Measurements from ENCODE around the gene TM4SF4.

The TM4SF4 gene

GRCh38 chr3:149487598-149488197, 13.2 kb downstream of the TM4SF4 start:
- Histone ChIP-seq H3K36me3 (ENCODE audit: insufficient read depth, low read length) (no peaks in the 10 kb centered on the region), H3K27me3 (ENCODE audit: insufficient read depth, low read length) (no peaks in the 10 kb centered on the region), H3K9ac (ENCODE audit: low read depth, low read length) (no peak overlapping the region), H3K9me3 (ENCODE audit: insufficient read depth, low read depth, low read length) (no peaks in the 10 kb centered on the region), H3K4me1 (ENCODE audit: insufficient read depth, low read length) (no peaks in the 10 kb centered on the region; the same call in 1 of the 2 replicates), H3K4me3 (ENCODE audit: low read length) (no peak overlapping the region), H3K27ac (ENCODE audit: low read depth, low read length) (no peak overlapping the region)
- 68% methylated on average over 5 of the region's 6 CpGs for WGBS

DNA sequence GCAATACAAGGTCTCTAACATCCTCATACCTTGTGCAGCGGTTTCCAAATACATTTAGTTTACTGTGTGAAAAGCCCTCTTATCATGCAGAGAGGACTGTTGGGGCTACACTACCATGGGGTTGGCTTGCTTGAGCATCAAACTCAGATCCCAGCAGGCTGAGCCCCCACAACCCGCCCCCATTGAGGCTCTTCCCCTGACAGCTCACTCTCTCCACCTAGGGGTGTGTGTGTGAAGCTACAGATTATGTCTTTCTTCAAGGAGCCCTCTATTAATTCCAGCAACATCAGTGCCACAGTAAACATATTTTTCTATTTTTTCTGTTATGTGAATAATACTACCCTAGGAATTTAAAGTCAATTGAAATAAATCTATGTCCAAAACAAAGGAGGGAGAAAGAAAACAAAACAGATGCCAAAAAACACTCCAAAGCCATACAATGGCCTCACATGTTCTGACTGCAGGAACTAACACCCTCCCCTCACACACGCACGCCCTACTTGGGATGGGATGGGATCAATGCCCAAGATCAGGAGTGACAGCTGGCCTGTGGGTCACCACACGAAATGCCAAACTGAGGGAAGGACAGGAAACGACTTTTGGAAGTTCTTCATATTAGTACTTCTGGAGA, 14.7 kb downstream of the TM4SF4 start:
- 64% methylated on average over 5 of the region's 6 CpGs for WGBS
- H3K9ac ChIP-seq (ENCODE audit: low read depth, low read length), result no peak overlapping the region
- H3K4me3 ChIP-seq (ENCODE audit: low read length), result no peak overlapping the region
- no peak overlapping the region for H3K27ac ChIP-seq (ENCODE audit: low read depth, low read length)
- H3K27me3 ChIP-seq (ENCODE audit: insufficient read depth, low read length), result no peaks in the 10 kb centered on the region
- no peaks in the 10 kb centered on the region for H3K36me3 ChIP-seq (ENCODE audit: insufficient read depth, low read length)
- H3K9me3 ChIP-seq (ENCODE audit: insufficient read depth, low read depth, low read length), result no peaks in the 10 kb centered on the region
- H3K4me1 ChIP-seq (ENCODE audit: insufficient read depth, low read length), result no peaks in the 10 kb centered on the region; the same call in 1 of the 2 replicates

GRCh38 chr3:149490260-149490971, 15.9 kb downstream of the TM4SF4 start:
- Histone ChIP-seq H3K4me1 (ENCODE audit: insufficient read depth, low read length) (no peaks in the 10 kb centered on the region; the same call in 1 of the 2 replicates), H3K4me3 (ENCODE audit: low read length) (no peak overlapping the region), H3K9ac (ENCODE audit: low read depth, low read length) (no peak overlapping the region), H3K9me3 (ENCODE audit: insufficient read depth, low read depth, low read length) (no peaks in the 10 kb centered on the region), H3K36me3 (ENCODE audit: insufficient read depth, low read length) (no peaks in the 10 kb centered on the region), H3K27ac (ENCODE audit: low read depth, low read length) (no peak overlapping the region), H3K27me3 (ENCODE audit: insufficient read depth, low read length) (no peaks in the 10 kb centered on the region)

DNA sequence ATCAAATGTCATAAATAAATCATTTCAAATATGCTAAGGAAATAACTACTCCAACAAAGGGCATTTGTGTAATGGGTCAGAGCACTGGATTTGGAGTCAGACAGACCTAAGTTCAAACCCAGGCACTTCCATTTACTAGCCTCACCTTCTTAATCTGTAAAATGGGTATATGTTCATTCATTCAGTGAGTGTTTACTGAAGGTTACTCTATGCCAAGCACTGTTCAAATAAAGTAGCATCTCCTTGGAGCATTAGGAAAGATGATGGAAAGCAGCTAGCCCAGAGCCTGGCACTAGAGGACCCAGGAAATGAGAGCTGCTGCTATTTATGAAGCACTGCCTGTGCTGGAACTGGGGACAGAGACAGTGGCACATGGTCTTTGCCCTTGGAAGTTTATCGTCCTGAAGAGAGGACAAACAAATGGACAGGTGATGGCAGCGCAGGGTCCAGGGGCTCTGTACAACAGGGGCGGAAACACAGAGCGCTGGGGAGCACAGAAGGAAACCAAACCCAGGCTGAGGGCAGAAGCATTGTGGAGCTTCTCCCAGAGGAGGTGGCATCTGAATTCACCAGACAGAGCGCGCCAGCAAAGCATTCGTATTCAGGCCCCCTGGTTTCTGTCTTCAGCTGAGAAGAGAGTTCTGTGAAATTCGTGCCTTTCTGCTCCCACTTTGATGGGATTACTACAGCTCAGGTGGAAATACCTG, 19.0 kb downstream of the TM4SF4 start:
- Histone ChIP-seq H3K4me3 (ENCODE audit: low read length) (no peak overlapping the region), H3K4me1 (ENCODE audit: insufficient read depth, low read length) (no peaks in the 10 kb centered on the region; the same call in 1 of the 2 replicates), H3K36me3 (ENCODE audit: insufficient read depth, low read length) (no peaks in the 10 kb centered on the region), H3K27me3 (ENCODE audit: insufficient read depth, low read length) (no peaks in the 10 kb centered on the region), H3K9ac (ENCODE audit: low read depth, low read length) (no peak overlapping the region), H3K9me3 (ENCODE audit: insufficient read depth, low read depth, low read length) (no peaks in the 10 kb centered on the region), H3K27ac (ENCODE audit: low read depth, low read length) (no peak overlapping the region)
- 87% methylated on average over 8 of the region's 8 CpGs for WGBS

DNA sequence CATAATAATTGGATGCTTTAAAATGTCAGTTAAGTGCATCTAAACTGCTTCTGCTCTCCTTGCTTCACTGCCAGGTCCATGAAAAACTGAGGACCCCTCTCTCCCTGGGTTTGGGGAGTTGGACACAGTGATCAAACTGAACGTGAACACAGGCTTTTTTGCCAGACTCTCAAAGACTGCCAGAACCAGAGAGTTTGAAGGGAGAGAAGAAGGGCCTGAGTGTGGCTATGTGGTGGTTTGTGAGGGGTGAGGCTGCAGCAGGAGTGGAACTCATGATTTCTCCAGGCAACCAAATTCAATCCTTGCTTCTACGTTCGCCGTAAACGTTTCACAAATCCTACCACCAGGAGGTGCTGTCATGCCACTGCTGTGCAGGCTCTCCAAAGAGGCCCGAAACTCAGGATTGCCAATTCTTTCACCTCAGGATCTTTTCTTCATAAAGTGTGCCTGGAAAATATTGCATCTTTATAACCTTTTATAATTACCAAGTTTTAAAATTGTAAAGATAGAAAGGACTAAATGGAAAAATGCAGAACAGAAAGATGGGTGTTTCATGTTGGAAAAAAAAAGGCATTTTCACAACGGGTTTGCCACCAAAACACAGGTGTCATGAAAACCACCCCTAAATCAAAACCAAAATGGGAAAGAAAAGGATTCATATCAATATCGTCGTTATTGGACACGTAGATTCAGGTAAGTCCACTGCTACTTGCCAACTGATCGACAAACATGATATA, 19.7 kb downstream of the TM4SF4 start:
- H3K4me3 ChIP-seq (ENCODE audit: low read length), result no peak overlapping the region
- no peaks in the 10 kb centered on the region for H3K36me3 ChIP-seq (ENCODE audit: insufficient read depth, low read length)
- no peak overlapping the region for H3K9ac ChIP-seq (ENCODE audit: low read depth, low read length)
- WGBS, result 43% methylated on average over 11 of the region's 11 CpGs
- H3K27ac ChIP-seq (ENCODE audit: low read depth, low read length), result no peak overlapping the region
- H3K27me3 ChIP-seq (ENCODE audit: insufficient read depth, low read length), result no peaks in the 10 kb centered on the region
- no peaks in the 10 kb centered on the region for H3K9me3 ChIP-seq (ENCODE audit: insufficient read depth, low read depth, low read length)
- H3K4me1 ChIP-seq (ENCODE audit: insufficient read depth, low read length), result no peaks in the 10 kb centered on the region

DNA sequence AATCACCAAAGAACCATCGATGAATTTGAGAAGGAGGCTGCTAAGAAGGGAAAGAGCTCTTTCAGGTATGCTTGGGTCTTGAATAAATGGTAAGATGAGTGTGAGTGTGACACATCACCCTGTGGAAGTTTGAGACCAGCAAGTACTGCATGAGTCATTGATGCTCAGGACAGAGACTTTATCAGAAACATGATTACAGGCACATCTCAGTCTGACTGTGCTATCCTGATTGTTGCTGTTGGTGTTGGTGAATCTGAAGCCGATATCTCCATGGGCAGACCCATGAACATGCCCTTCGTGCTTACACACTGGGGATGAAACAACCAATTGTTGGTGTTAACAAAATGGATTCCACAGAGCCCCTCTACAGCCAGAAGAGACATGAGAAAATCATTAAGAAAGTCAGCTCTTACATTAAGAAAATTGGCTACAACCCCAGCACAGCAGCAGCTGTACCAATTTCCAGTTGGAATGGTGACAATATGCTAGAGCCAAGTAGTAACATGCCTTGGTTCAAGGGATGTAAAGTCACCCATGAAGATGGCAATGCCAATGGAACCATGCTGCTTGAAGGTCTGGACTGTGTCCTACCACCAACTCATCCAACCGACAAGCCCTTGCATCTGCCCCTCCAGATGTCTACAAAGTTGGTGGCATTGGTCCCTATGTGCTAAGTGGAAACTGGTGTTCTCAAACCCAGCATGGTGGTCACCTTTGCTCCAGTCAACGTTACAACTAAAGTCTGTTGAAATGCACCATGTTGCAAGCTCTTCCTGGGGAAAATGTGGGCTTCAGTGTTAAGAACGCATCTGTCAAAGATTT, 20.5 kb downstream of the TM4SF4 start:
- Histone ChIP-seq H3K4me3 (ENCODE audit: low read length) (no peak overlapping the region), H3K4me1 (ENCODE audit: insufficient read depth, low read length) (no peaks in the 10 kb centered on the region), H3K27me3 (ENCODE audit: insufficient read depth, low read length) (no peaks in the 10 kb centered on the region), H3K36me3 (ENCODE audit: insufficient read depth, low read length) (no peaks in the 10 kb centered on the region), H3K9ac (ENCODE audit: low read depth, low read length) (no peak overlapping the region), H3K27ac (ENCODE audit: low read depth, low read length) (no peak overlapping the region), H3K9me3 (ENCODE audit: insufficient read depth, low read depth, low read length) (no peaks in the 10 kb centered on the region)
- 93% methylated on average over 6 of the region's 6 CpGs for WGBS

GRCh38 chr3:149495581-149496125, 21.2 kb downstream of the TM4SF4 start:
- Histone ChIP-seq H3K27ac (ENCODE audit: low read depth, low read length) (no peak overlapping the region), H3K4me1 (ENCODE audit: insufficient read depth, low read length) (no peaks in the 10 kb centered on the region), H3K9ac (ENCODE audit: low read depth, low read length) (no peak overlapping the region), H3K9me3 (ENCODE audit: insufficient read depth, low read depth, low read length) (no peaks in the 10 kb centered on the region), H3K4me3 (ENCODE audit: low read length) (no peak overlapping the region), H3K27me3 (ENCODE audit: insufficient read depth, low read length) (no peaks in the 10 kb centered on the region), H3K36me3 (ENCODE audit: insufficient read depth, low read length) (no peaks in the 10 kb centered on the region)
- 92% methylated on average over 6 of the region's 6 CpGs for WGBS

- H3K4me3 ChIP-seq (ENCODE audit: low read length), result no peak overlapping the region
- no peaks in the 10 kb centered on the region for H3K36me3 ChIP-seq (ENCODE audit: insufficient read depth, low read length)
- H3K27me3 ChIP-seq (ENCODE audit: insufficient read depth, low read length), result no peaks in the 10 kb centered on the region
- no peaks in the 10 kb centered on the region for H3K9me3 ChIP-seq (ENCODE audit: insufficient read depth, low read depth, low read length)
- no peak overlapping the region for H3K9ac ChIP-seq (ENCODE audit: low read depth, low read length)
- no peak overlapping the region for H3K27ac ChIP-seq (ENCODE audit: low read depth, low read length)
- H3K4me1 ChIP-seq (ENCODE audit: insufficient read depth, low read length), result no peaks in the 10 kb centered on the region
- 94% methylated on average over 4 of the region's 4 CpGs for WGBS
Observed at GRCh38 chr3:149496891-149497290, 22.4 kb downstream of the TM4SF4 start.

GRCh38 chr3:149497966-149498670, 23.6 kb downstream of the TM4SF4 start:
- H3K4me3 ChIP-seq (ENCODE audit: low read length), result no peak overlapping the region
- no peaks in the 10 kb centered on the region for H3K27me3 ChIP-seq (ENCODE audit: insufficient read depth, low read length)
- no peak overlapping the region for H3K27ac ChIP-seq (ENCODE audit: low read depth, low read length)
- no peak overlapping the region for H3K9ac ChIP-seq (ENCODE audit: low read depth, low read length)
- no peaks in the 10 kb centered on the region for H3K36me3 ChIP-seq (ENCODE audit: insufficient read depth, low read length)
- no peaks in the 10 kb centered on the region for H3K9me3 ChIP-seq (ENCODE audit: insufficient read depth, low read depth, low read length)
- 65% methylated on average over 4 of the region's 4 CpGs for WGBS
- H3K4me1 ChIP-seq (ENCODE audit: insufficient read depth, low read length), result 0 out of 2 replicates have a peak, but pooled peaks cover 3% of the 10 kb centered on the region

All from HUES64 (cell line).